Activated naive CD4-positive, alpha-beta T cell treated with anti-CD3 and anti-CD28 coated beads, Interleukin-2, amount 50 U/mL, for 24 hours (primary cell): Measurements from ENCODE around the gene OR52K1.
A peak's percentile ranks its signal among the peaks of the same experiment; 100 is the strongest.
"Not testable (repeated sequence)": the region's sequence is repeated elsewhere in the genome, so short reads cannot be mapped to it uniquely, and the experiment has no call there.

ENCODE experiments used
- H3K27ac Mint-ChIP-seq: one replicate; pipeline ENCODE4 v1.8.0; 2021; ENCODE audit warnings: mild to moderate bottlenecking, mixed read lengths
- H3K27me3 Mint-ChIP-seq: one replicate; pipeline ENCODE4 v1.8.0; 2021; ENCODE audit warnings: mixed read lengths
- H3K36me3 Mint-ChIP-seq: one replicate; pipeline ENCODE4 v1.8.0; 2021; ENCODE audit warnings: mixed read lengths
- H3K4me1 Mint-ChIP-seq: one replicate; pipeline ENCODE4 v1.8.0; 2021; ENCODE audit warnings: mixed read lengths
- H3K4me3 Mint-ChIP-seq: one replicate; pipeline ENCODE4 v1.8.0; 2021; ENCODE audit warnings: mild to moderate bottlenecking, mixed read lengths
- H3K9me3 Mint-ChIP-seq: one replicate; pipeline ENCODE4 v1.8.0; 2021; ENCODE audit warnings: mixed read lengths

The OR52K1 gene

GRCh38 chr11:4467811-4468606 lies 14.4 kb upstream of the OR52K1 start:
- no peak overlapping the region for H3K27ac Mint-ChIP-seq
- no peaks in the 10 kb centered on the region for H3K4me1 Mint-ChIP-seq
- H3K27me3 Mint-ChIP-seq = peaks cover 11% of the 10 kb centered on the region
- no peak overlapping the region for H3K4me3 Mint-ChIP-seq
- peaks cover 2% of the 10 kb centered on the region for H3K36me3 Mint-ChIP-seq
- peaks cover 10% of the 10 kb centered on the region for H3K9me3 Mint-ChIP-seq

DNA sequence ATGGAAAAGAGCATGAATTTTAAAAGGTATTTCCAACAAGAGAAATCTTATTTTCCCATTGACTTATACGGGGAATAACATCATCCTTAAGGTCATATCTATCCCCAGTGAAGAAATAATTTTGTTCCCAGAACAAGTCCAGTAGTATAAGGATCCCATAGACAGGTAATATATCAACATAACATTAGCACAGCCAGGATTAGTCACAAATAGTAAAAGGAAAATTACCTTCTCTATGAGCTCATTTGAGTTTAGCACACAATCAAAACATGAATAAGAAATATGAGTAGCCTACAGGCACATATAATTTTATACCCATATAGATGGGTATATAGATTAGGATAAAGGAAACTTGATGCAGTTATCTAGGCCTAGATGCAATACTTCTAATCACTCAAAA lies 2.8 kb upstream of the OR52K1 start:
- Mint-ChIP-seq H3K4me1 (peaks cover 9% of the 10 kb centered on the region), H3K4me3 (no peak overlapping the region), H3K27me3 (peaks cover 5% of the 10 kb centered on the region), H3K27ac (no peak overlapping the region), H3K36me3 (no peaks in the 10 kb centered on the region), H3K9me3 (no peaks in the 10 kb centered on the region)

- H3K9me3 Mint-ChIP-seq = no peaks in the 10 kb centered on the region
- H3K4me1 Mint-ChIP-seq = peaks cover 9% of the 10 kb centered on the region
- H3K4me3 Mint-ChIP-seq = no peak overlapping the region
- peak overlapping the region; percentile 66 for H3K27ac Mint-ChIP-seq
- peaks cover 3% of the 10 kb centered on the region for H3K27me3 Mint-ChIP-seq
- no peaks in the 10 kb centered on the region for H3K36me3 Mint-ChIP-seq
Observed at GRCh38 chr11:4480577-4481239, 1.7 kb upstream of the OR52K1 start.

DNA sequence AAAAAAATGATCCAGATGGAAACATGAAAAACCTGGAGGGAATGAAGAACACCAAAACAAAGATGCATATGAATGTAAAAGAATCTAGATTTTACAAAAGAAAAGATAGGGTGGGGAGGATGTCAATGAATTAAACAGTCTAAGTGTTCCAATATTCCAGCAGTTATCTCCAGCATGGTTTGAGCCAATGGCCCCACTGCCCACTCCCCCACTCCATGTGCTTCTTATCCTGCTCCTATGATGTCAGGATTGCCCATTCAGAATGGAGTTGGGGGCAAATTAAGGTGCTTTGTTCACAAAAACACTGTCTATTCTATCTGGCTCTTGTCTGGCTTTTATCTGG lies 1.2 kb upstream of the OR52K1 start:
- H3K4me1 Mint-ChIP-seq = peaks cover 9% of the 10 kb centered on the region
- no peak overlapping the region for H3K27ac Mint-ChIP-seq
- H3K9me3 Mint-ChIP-seq = no peaks in the 10 kb centered on the region
- peaks cover 5% of the 10 kb centered on the region for H3K27me3 Mint-ChIP-seq
- H3K36me3 Mint-ChIP-seq = no peaks in the 10 kb centered on the region
- H3K4me3 Mint-ChIP-seq = no peak overlapping the region

DNA sequence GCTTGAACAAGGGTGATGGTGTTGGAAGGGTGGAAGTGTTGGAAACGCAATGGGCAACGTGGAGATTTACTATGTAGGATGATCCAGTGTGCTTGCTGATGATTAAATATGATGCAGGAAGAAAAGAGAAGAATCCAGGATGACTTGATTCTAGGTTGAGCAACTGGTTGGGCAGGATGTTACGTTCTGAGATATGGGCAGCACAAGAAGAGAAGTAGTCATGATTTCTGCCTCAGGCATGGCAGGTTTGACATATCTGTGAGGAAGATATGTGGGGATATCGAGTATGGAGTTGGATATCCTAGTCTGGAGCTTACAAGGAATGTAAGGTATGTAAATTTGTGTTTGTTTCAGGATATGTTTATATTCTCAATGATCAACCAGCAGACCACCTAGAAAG lies 1.9 kb downstream of the OR52K1 start:
- peaks cover 4% of the 10 kb centered on the region for H3K27me3 Mint-ChIP-seq
- H3K36me3 Mint-ChIP-seq = no peaks in the 10 kb centered on the region
- H3K4me1 Mint-ChIP-seq = peaks cover 9% of the 10 kb centered on the region
- no peaks in the 10 kb centered on the region for H3K9me3 Mint-ChIP-seq
- H3K27ac Mint-ChIP-seq = no peak overlapping the region
- no peak overlapping the region for H3K4me3 Mint-ChIP-seq

GRCh38 chr11:4491405-4491804 lies 9.0 kb downstream of the OR52K1 start:
- not testable (repeated sequence) for H3K36me3 Mint-ChIP-seq, H3K4me3 Mint-ChIP-seq, H3K4me1 Mint-ChIP-seq, H3K27ac Mint-ChIP-seq, H3K27me3 Mint-ChIP-seq, H3K9me3 Mint-ChIP-seq

DNA sequence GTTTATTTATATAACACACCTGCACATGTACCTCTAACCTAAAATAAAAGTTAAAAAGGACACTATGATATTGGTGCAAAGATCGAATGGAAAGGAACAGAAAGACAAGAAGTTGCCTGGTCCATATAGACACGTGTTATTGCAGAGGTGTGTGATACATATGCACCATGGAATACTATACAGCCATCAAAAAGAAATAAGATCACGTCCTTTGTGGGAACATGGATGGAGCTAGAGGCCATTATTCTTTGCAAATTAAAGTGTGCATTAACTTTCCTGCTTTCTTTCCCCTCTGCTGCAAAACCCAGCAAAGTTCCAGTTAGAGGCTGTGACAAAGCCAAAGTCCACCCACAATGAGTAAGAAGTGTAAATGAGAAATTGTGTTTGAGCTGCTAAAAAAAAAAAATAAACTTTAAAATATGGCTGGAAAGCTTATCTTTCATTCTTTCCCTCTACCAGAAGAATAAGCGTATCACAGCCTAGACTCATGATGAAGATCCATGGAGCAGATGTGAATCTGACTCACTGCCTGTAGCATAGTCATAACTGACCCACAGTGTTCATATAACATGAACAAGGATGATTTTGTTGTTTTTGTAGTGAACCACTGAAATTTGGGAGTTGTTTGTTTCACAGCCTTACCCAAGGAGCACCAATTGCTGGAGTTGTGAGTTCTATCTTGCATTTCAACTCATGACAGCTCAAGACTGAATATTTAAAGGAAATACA lies 9.6 kb downstream of the OR52K1 start:
- Mint-ChIP-seq H3K27me3 (peaks cover 8% of the 10 kb centered on the region), H3K9me3 (peaks cover 4% of the 10 kb centered on the region), H3K4me1 (peaks cover 4% of the 10 kb centered on the region), H3K36me3 (no peaks in the 10 kb centered on the region), H3K27ac (no peak overlapping the region), H3K4me3 (no peak overlapping the region)

DNA sequence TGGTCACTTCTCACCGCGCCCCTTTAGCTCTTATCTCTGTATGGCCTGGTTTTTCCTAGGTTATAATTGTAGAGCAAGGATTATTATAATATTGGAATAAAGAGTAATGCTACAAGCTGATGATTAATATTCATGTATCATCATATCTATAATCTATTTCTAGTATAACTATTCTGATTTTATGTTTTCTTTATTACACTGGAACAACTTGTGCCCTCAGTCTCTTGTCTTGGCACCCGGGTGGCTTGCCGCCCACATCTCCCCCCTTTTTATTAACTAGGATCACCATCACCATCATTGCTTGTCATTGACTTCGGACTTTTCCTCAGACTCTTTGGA lies 11.0 kb downstream of the OR52K1 start:
- no peak overlapping the region for H3K27ac Mint-ChIP-seq
- H3K4me3 Mint-ChIP-seq = no peak overlapping the region
- peaks cover 8% of the 10 kb centered on the region for H3K27me3 Mint-ChIP-seq
- no peaks in the 10 kb centered on the region for H3K36me3 Mint-ChIP-seq
- H3K9me3 Mint-ChIP-seq = peaks cover 4% of the 10 kb centered on the region
- peaks cover 4% of the 10 kb centered on the region for H3K4me1 Mint-ChIP-seq

GRCh38 chr11:4495487-4495886 lies 13.0 kb downstream of the OR52K1 start:
- H3K4me1 Mint-ChIP-seq = peaks cover 4% of the 10 kb centered on the region
- H3K27ac Mint-ChIP-seq = no peak overlapping the region
- H3K36me3 Mint-ChIP-seq = no peaks in the 10 kb centered on the region
- no peak overlapping the region for H3K4me3 Mint-ChIP-seq
- H3K9me3 Mint-ChIP-seq = peaks cover 4% of the 10 kb centered on the region
- peaks cover 7% of the 10 kb centered on the region for H3K27me3 Mint-ChIP-seq

GRCh38 chr11:4495986-4496385 lies 13.5 kb downstream of the OR52K1 start:
- peaks cover 4% of the 10 kb centered on the region for H3K9me3 Mint-ChIP-seq
- H3K4me3 Mint-ChIP-seq = no peak overlapping the region
- peaks cover 7% of the 10 kb centered on the region for H3K27me3 Mint-ChIP-seq

GRCh38 chr11:4496557-4497248 lies 14.3 kb downstream of the OR52K1 start:
- no peaks in the 10 kb centered on the region for H3K36me3 Mint-ChIP-seq
- H3K9me3 Mint-ChIP-seq = no peaks in the 10 kb centered on the region
- no peak overlapping the region for H3K27ac Mint-ChIP-seq
- H3K27me3 Mint-ChIP-seq = peaks cover 7% of the 10 kb centered on the region
- H3K4me3 Mint-ChIP-seq = no peak overlapping the region
- H3K4me1 Mint-ChIP-seq = peaks cover 4% of the 10 kb centered on the region

More at GRCh38 chr11:4495986-4496385, 13.5 kb downstream of the OR52K1 start:
- no peaks in the 10 kb centered on the region for H3K36me3 Mint-ChIP-seq
- H3K27ac Mint-ChIP-seq = no peak overlapping the region
- H3K4me1 Mint-ChIP-seq = peaks cover 4% of the 10 kb centered on the region

DNA sequence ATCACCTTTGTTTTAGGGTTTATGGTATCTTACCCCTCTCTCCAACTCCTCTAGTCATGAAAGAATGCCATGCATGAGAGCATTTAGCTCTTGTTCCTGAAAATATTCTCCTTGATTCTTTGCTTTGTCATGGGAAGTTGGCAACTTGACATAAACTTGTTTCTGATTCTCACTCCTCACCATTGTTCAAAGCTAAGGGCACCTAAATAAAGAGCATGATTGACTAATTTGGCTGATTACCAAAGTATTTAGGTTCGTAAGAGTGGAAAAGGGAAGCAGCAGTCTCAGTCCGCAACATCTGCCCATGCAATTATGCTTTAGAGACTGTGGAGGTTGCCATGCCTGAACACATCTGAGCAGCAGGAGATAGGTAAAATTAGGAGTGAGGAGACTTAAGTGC lies 26.4 kb downstream of the OR52K1 start:
- Mint-ChIP-seq H3K9me3 (no peaks in the 10 kb centered on the region), H3K27me3 (peaks cover 5% of the 10 kb centered on the region), H3K4me1 (no peaks in the 10 kb centered on the region), H3K36me3 (peaks cover 2% of the 10 kb centered on the region), H3K4me3 (no peak overlapping the region), H3K27ac (no peak overlapping the region)

DNA sequence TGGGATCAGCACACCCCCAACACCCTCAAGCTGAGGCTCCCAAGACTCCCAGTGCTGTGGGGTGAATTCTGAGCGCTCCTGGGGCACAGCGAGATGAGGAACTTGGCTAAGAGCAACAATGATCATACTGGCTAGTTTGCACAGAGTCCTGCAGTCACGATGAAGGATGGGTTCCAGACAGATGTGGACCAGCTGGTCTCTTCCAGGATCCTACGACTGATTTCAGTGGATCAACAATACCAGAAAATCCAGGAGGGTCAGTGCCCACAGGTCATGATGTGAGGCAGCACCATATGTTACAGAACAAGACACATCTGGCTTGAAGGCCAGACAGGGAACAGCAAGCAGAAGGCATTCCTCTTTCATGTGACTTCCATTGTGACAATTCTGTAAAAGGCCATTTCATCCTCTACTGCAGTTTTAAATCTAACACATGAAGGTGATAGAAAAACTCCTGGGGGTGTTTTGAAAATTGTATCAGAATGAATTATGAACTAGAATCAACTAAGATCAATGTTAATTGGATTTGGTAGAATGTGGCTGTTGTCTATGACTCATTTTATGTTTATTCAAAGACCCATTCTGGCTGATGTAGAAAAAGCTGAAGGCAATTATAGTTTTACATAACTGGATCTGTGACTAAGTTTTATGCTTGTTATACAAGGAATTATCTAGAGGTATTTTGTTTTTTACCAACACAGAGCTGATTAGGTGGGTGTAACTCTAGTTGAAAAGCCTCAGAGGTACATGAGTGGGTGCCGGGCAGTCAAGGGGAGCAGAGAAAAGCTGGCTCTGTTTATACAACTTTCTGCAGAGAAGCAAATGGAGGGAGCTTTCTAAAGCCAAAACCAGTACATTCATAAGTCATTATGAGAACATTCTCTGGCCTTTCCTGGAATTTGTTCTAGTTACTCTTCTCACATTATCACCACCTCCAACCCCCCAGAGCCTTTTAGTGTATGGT lies 29.1 kb downstream of the OR52K1 start:
- Mint-ChIP-seq H3K27me3 (peaks cover 3% of the 10 kb centered on the region), H3K4me1 (no peaks in the 10 kb centered on the region)

DNA sequence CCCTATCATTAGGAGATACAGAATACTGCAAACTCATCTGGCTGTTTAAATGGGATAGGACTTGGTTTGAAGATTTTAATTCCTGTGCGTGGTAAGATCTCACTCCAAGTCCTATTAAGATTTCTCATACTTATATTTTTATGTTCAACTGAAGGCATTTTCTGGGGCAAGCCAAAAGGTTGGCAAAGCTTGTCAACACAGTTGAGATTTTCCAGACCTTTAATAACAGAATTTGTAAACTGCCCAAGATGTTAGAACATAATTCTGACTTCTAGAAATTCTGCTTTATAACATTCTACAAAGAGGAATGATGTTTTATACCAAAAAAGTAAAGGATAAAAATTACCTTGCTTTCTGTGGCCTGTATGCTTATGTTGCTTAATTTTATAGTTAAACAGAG lies 31.8 kb downstream of the OR52K1 start:
- no peaks in the 10 kb centered on the region for H3K36me3 Mint-ChIP-seq
- H3K4me1 Mint-ChIP-seq = no peaks in the 10 kb centered on the region
- no peaks in the 10 kb centered on the region for H3K9me3 Mint-ChIP-seq
- no peak overlapping the region for H3K27ac Mint-ChIP-seq
- H3K27me3 Mint-ChIP-seq = peaks cover 5% of the 10 kb centered on the region
- no peak overlapping the region for H3K4me3 Mint-ChIP-seq

More for the DNA sequence above, 29.1 kb downstream of the OR52K1 start:
- H3K9me3 Mint-ChIP-seq = no peaks in the 10 kb centered on the region
- no peak overlapping the region for H3K4me3 Mint-ChIP-seq
- peaks cover 2% of the 10 kb centered on the region for H3K36me3 Mint-ChIP-seq
- H3K27ac Mint-ChIP-seq = no peak overlapping the region

DNA sequence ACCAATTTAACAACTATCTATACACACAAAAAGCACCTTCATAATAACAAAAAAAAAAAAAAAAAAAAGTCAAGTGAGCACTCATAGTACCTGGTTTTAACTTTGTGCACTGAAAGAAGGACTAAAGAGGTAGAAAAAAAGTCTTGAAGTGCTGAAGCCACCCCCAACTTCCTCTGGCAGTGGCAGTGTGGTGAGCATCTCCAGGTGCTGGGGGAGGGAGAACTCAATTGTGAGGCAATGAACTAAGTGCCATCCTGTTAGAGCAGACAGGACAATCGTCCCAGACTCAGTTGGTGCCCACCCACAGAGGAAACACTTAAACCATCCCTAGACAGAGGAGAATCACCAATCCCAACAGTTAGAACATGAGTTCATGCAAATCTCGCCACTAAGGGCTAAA lies 39.9 kb downstream of the OR52K1 start:
- Mint-ChIP-seq H3K4me3 (no peak overlapping the region), H3K4me1 (no peaks in the 10 kb centered on the region), H3K36me3 (no peaks in the 10 kb centered on the region), H3K9me3 (no peaks in the 10 kb centered on the region), H3K27ac (no peak overlapping the region), H3K27me3 (peaks cover 12% of the 10 kb centered on the region)
